Spleen (tissue), 11 donors: ENCODE data around the gene SUMO2. TPM values are rescaled to one million over a fixed set of nuclear protein-coding genes. Genes with fewer than 3 reads are reported as not detected.
A peak's percentile ranks its signal among the peaks of the same experiment; 100 is the strongest.

Experiments used
- DNase-seq: peaks from one replicate; pipeline ENCODE4 v3.0.0-alpha.2; 2020
- H3K27ac ChIP-seq, 8 donors: fragments of 200-600 bp; sonication (generic) in 7 of 8; 1 replicate in 4 of 8; 2 replicates in 4 of 8; pipeline versions ENCODE4 v1.5.0 to v1.8.0; 2016 to 2021; ENCODE audit warnings: inconsistent platforms in 4 of 8, mild to moderate bottlenecking in 4 of 8, moderate library complexity in 1 of 8
- H3K27me3 ChIP-seq, 7 donors: fragments of 200-600 bp; sonication (generic) in 6 of 7; replicated peaks in 1 of 7; 1 replicate in 4 of 7; 2 replicates in 3 of 7; pipeline versions ENCODE4 v1.5.0 to v1.8.0; 2016 to 2021; ENCODE audit warnings: inconsistent platforms in 3 of 7, mild to moderate bottlenecking in 1 of 7
- H3K36me3 ChIP-seq, 6 donors: fragments of 200-600 bp; sonication (generic) in 5 of 6; 1 replicate in 4 of 6; 2 replicates in 2 of 6; pipeline versions ENCODE4 v1.5.0 to v1.8.0; 2016 to 2021; ENCODE audit warnings: inconsistent platforms in 2 of 6
- H3K4me1 ChIP-seq, 6 donors: fragments of 200-600 bp; sonication (generic) in 5 of 6; 1 replicate in 3 of 6; 2 replicates in 3 of 6; pipeline versions ENCODE4 v1.5.0 to v1.8.0; 2016 to 2021; ENCODE audit warnings: inconsistent platforms in 3 of 6
- H3K4me3 ChIP-seq, 8 donors: fragments of 200-600 bp; sonication (generic) in 7 of 8; 1 replicate in 4 of 8; 2 replicates in 4 of 8; pipeline versions ENCODE4 v1.5.0 to v1.8.0; 2016 to 2021; ENCODE audit warnings: inconsistent platforms in 4 of 8, mild to moderate bottlenecking in 4 of 8, moderate library complexity in 2 of 8
- H3K9me3 ChIP-seq, 8 donors: fragments of 200-600 bp; sonication (generic) in 7 of 8; 1 replicate in 4 of 8; 2 replicates in 4 of 8; pipeline versions ENCODE4 v1.5.0 to v1.8.0; 2016 to 2021; ENCODE audit warnings: inconsistent platforms in 4 of 8
- CTCF ChIP-seq, 11 experiments: fragments of 200-600 bp in 7 of 11; fragments of 450-650 bp in 4 of 11; sonication (generic) in 4 of 11; IDR thresholded peaks in 8 of 11; conservative IDR thresholded peaks in 3 of 11; 1 replicate in 7 of 11; 2 replicates in 4 of 11; pipeline versions ENCODE4 v1.4.0 to v1.8.0; 2016 to 2021; ENCODE audit warnings: antibody characterized with exemption in 11 of 11, inconsistent platforms in 4 of 11, mild to moderate bottlenecking in 1 of 11
- POLR2A ChIP-seq, 3 donors: fragments of 450-650 bp; IDR thresholded peaks; one replicate each; pipeline ENCODE4 v1.5.1; 2017; ENCODE audit warnings: antibody characterized with exemption in 3 of 3, mild to moderate bottlenecking in 1 of 3
- POLR2AphosphoS5 ChIP-seq, 3 donors: sonication (generic); formaldehyde crosslinking; IDR thresholded peaks; one replicate each; pipeline ENCODE4 v1.5.1; 2017; ENCODE audit warnings: antibody characterized with exemption in 3 of 3
- WGBS, 5 donors: extraction: QIAGEN DNeasy Blood & Tissue Kit in 3 of 5; methylation state at CpG; one replicate each; pipeline versions ENCODE4 v1.1.5 to v1.1.7; 2013 to 2018; 5-methylcytosine and 5-hydroxymethylcytosine counted together
- intact Hi-C: fragments of 100-400 bp; cut with DNase I; formaldehyde crosslinking; loops from one replicate; pipeline ENCODE4 v1.15.0; 2023; ENCODE audit warnings: low total_unique reads
- polyA plus RNA-seq, 3 donors: library from polyadenylated mRNA; stranded (reverse); fragments of 200-250 nt; gene quantifications; one replicate each; pipeline ENCODE4 v1.2.1, GENCODE V29; 2013
- total RNA-seq, 7 donors: library from RNA; depleted of rRNA in 3 of 7; stranded (reverse); fragments of >200 nt in 3 of 7; fragmentation: NEBNext Ultra II Directional in 4 of 7; extraction: Animal tissue kit (Norgen Biotek cat#: 25700) in 4 of 7; gene quantifications; one replicate each; pipeline versions ENCODE4 v1.1.0 to v1.2.1, GENCODE V29; 2016 to 2021
- donor health status: healthy with polysubstance abuse.
- donor health status: DM: no; HTN: no; CAD: no; lungs with moderate emphysema.
- donor health status: DM: no; HTN: no; CAD: no.
- donor health status: Bipolar disorder and iron deficiency.
- donor health status: healthy.
- donor health status: DM: no; HTN: no; CAD: no.
- donor health status: DM: yes; HTN: yes; CAD: no.

SUMO2 gene
- total and polyA plus RNA-seq, 10 donors, result 67.7 to 310 (median 122) TPM

DNA sequence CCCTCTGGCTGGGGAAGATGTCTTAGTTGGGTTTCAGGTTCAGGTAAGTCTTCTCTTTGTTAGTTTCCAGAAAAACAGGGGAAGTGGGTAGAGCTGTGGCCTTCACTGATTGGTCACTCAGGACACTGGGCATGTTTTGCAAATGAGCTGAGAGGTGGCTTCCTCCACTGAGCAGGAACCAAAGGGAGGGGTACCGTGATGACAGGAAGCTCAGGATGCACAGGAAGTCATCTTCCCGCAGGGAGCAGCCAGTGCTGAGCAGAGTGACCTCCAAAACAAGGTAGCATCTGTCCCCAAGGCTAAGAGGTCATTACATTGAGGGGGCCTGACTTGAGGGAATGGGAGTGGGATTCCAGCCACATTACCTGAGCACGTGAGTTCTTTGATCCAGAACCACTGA, 56.8 kb downstream of the SUMO2 start:
- intact Hi-C loops, result no loop called here
- H3K27me3 ChIP-seq, result no peaks in the 10 kb centered on the region
- peaks cover 26 to 66% (median 41%) of the 10 kb centered on the region in 6 donors for H3K4me1 ChIP-seq
- DNase-seq, result no peak
- 23 to 31% (median 26%) methylated on average over 3 of the region's 3 CpGs for WGBS, 5 donors
- H3K27ac ChIP-seq, result peak overlapping the region in 7 of 8 donors; percentile 30 to 87 (median 79)
- no peak for TF ChIP-seq CTCF (IDR thresholded peaks at IDR 0.05 in 8 of 11, conservative IDR thresholded peaks at IDR 0.05 in 3 of 11)
- TF ChIP-seq POLR2AphosphoS5 (IDR thresholded peaks at IDR 0.05), result peak in 1 of 3 donors; percentile 39
- H3K36me3 ChIP-seq, result peaks cover 0 to 31% (median 23%) of the 10 kb centered on the region in 6 donors
- peak overlapping the region in 1 of 8 donors; percentile 38 for H3K4me3 ChIP-seq
- no peaks in the 10 kb centered on the region for H3K9me3 ChIP-seq

DNA sequence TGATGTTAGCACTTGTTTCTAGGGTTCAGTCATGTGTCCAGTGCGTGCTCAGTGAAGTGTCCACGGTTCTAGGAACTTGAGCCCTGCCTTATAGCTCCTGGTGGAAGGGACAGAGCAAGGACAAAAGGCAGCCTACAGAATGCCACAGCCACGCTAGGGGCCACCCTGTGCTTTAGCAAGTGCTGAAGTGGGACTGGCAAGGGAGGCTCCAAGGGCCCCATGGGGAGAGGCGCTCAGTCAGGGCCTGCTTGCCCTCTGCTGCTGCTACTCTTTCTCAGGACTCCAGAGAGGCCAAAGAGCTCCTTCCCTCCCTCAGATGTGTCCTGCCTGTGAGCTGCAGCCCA, 58.0 kb downstream of the SUMO2 start:
- TF ChIP-seq CTCF (IDR thresholded peaks at IDR 0.05 in 8 of 11, conservative IDR thresholded peaks at IDR 0.05 in 3 of 11) (no peak), POLR2A (IDR thresholded peaks at IDR 0.05) (no peak), POLR2AphosphoS5 (IDR thresholded peaks at IDR 0.05) (no peak)
- no peaks in the 10 kb centered on the region for H3K27me3 ChIP-seq
- peak overlapping the region in 1 of 8 donors; percentile 38 for H3K4me3 ChIP-seq
- peak overlapping the region in 7 of 8 donors; percentile 30 to 87 (median 79) for H3K27ac ChIP-seq
- DNase-seq, result no peak
- intact Hi-C loops, result no loop called here
- peaks cover 0 to 35% (median 18%) of the 10 kb centered on the region in 6 donors for H3K36me3 ChIP-seq
- WGBS, 5 donors, result 64 to 94% (median 82%) methylated on average over 3 to 4 of the region's 4 CpGs
- peaks cover 18 to 61% (median 29%) of the 10 kb centered on the region in 6 donors for H3K4me1 ChIP-seq
- H3K9me3 ChIP-seq, result no peaks in the 10 kb centered on the region

DNA sequence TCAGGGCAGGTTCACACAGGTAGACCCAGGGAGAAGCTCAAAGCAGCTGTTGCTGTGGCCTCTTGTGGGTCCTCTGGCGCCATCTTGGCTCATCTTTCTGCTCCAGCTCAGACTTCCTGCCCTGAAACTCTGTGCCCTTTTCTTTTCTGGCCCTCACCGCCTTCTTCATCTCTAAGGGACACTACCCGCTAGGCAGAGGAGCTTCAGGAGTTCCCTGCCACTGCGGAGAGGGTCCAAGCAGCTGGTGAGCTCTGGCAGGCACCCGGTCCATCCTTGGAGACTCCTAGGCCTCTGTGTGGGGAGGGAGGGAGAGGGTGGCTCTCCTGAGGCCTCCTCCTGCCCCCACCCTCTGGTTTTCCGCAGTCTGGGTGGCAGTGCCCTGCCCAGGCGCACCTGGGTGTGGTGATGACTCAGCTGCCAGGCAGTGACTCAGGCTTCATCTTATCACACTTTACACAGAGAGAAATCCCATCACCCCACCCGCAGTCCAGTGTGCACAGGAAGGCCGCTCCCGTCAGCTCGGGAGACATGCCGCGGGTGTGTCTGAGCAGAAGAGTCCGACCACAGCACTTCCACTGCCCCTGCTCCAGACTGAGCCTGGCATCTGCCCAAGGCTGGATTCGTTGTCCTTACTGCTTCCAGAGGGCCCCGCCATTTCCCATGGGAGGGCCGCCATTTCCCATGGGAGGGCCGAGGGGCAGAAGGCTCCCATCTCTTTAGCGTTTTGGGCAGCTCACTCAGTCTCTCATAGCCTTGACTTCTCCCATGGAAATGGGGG, 58.5 kb downstream of the SUMO2 start:
- Histone ChIP-seq H3K27ac (peak overlapping the region in 7 of 8 donors; percentile 30 to 87 (median 79)), H3K4me3 (peak overlapping the region in 1 of 8 donors; percentile 38), H3K36me3 (peaks cover 0 to 34% (median 12%) of the 10 kb centered on the region in 6 donors), H3K9me3 (no peaks in the 10 kb centered on the region), H3K4me1 (peaks cover 18 to 59% (median 27%) of the 10 kb centered on the region in 6 donors), H3K27me3 (no peaks in the 10 kb centered on the region)
- TF ChIP-seq POLR2AphosphoS5 (IDR thresholded peaks at IDR 0.05) (peak; percentile 70 to 76 (median 71)), POLR2A (IDR thresholded peaks at IDR 0.05) (no peak)
- intact Hi-C loops, result no loop called here
- WGBS, 5 donors, result 39 to 58% (median 47%) methylated on average over 18 to 19 of the region's 19 CpGs
- DNase-seq, result peak; percentile 88

- no peak overlapping the region for H3K4me3 ChIP-seq
- intact Hi-C loops, result loop anchor here (10.0 kb wide), 1 partner anchor 56 kb away; no protein-coding TSS in a partner anchor
- no peak overlapping the region for H3K27ac ChIP-seq
- no peaks in the 10 kb centered on the region for H3K9me3 ChIP-seq
- DNase-seq, result no peak
- peaks cover 0 to 50% (median 3%) of the 10 kb centered on the region in 6 donors for H3K36me3 ChIP-seq
- H3K27me3 ChIP-seq, result no peaks in the 10 kb centered on the region
- 75 to 95% (median 91%) methylated on average over 14 of the region's 14 CpGs for WGBS, 5 donors
- H3K4me1 ChIP-seq, result peaks cover 18 to 76% (median 42%) of the 10 kb centered on the region in 6 donors
- TF ChIP-seq POLR2AphosphoS5 (IDR thresholded peaks at IDR 0.05), result peak in 1 of 3 donors; percentile 6
- no peak for TF ChIP-seq CTCF (IDR thresholded peaks at IDR 0.05 in 8 of 11, conservative IDR thresholded peaks at IDR 0.05 in 3 of 11)
- no peak for TF ChIP-seq POLR2A (IDR thresholded peaks at IDR 0.05)
Observed at GRCh38 chr17:75118307-75118706, 64.5 kb downstream of the SUMO2 start.
